HEK293 (cell line): ENCODE results near the gene ADORA3.

Experiments
- CTCF ChIA-PET: fragments of 350-600 bp; formaldehyde crosslinking; extraction: SDS; loops from one replicate; lab custom pipeline; 2021; ENCODE audit warnings: antibody characterized with exemption; lab: Yijun Ruan, JAX
- POLR2A ChIA-PET: fragments of 300-600 bp; formaldehyde crosslinking; extraction: SDS; loops from one replicate; lab custom pipeline; 2020; ENCODE audit warnings: antibody characterized with exemption, inconsistent platforms; lab: Yijun Ruan, JAX
- H3K27ac ChIP-seq: fragments of 200-500 bp; sonication (Bioruptor generic); 2 replicates; pipeline ENCODE4 v1.5.1; 2014; ENCODE audit warnings: low read depth, low read length, control low read depth, inconsistent platforms; ENCODE audit errors: extremely low read depth
- H3K36me3 ChIP-seq, 2 experiments: fragments of 200-500 bp in 1 of 2; sonication (Bioruptor generic) in 1 of 2; 1 replicate in 1 of 2; 2 replicates in 1 of 2; pipeline ENCODE4 v1.5.1; 2014 to 2017; ENCODE audit warnings: inconsistent platforms in 2 of 2, low read length in 2 of 2; ENCODE audit not compliant: control insufficient read depth in 2 of 2, insufficient read depth in 1 of 2
- H3K4me1 ChIP-seq: fragments of 200-500 bp; sonication (Bioruptor generic); 2 replicates; pipeline ENCODE4 v1.5.1; 2014; ENCODE audit warnings: mild to moderate bottlenecking, low read length, inconsistent platforms; ENCODE audit not compliant: control insufficient read depth, insufficient read depth
- H3K4me3 ChIP-seq: 2 replicates; pipeline ENCODE4 v1.5.1; 2011; ENCODE audit warnings: low read depth, mild to moderate bottlenecking, control low read depth, low read length, moderate library complexity
- H3K9me3 ChIP-seq: fragments of 200-500 bp; sonication (Bioruptor generic); 2 replicates; pipeline ENCODE4 v1.5.1; 2014; ENCODE audit warnings: low read depth, low read length, inconsistent platforms; ENCODE audit not compliant: control insufficient read depth, insufficient read depth
- IKZF3 ChIP-seq: fragments of 450-650 bp; IDR thresholded peaks from 2 replicates; pipeline ENCODE4 v1.5.0; 2018; ENCODE audit warnings: missing biosample characterization, mild to moderate bottlenecking, missing genetic modification characterization, moderate library complexity
- MYNN ChIP-seq: fragments of 450-650 bp; formaldehyde crosslinking; IDR thresholded peaks from 2 replicates; pipeline ENCODE4 v1.5.1; 2016; ENCODE audit warnings: missing biosample characterization, missing genetic modification characterization, borderline replicate concordance
- ZBTB48 ChIP-seq: fragments of 450-650 bp; formaldehyde crosslinking; IDR thresholded peaks from 2 replicates; pipeline ENCODE4 v1.5.1; 2016; ENCODE audit warnings: missing biosample characterization, missing genetic modification characterization
- ZFP3 ChIP-seq: fragments of 450-650 bp; formaldehyde crosslinking; IDR thresholded peaks from 2 replicates; pipeline ENCODE4 v1.5.1; 2016; ENCODE audit warnings: low read depth, missing biosample characterization, missing genetic modification characterization
- ZNF133 ChIP-seq: fragments of 450-650 bp; formaldehyde crosslinking; IDR thresholded peaks from 2 replicates; pipeline ENCODE4 v1.5.1; 2016; ENCODE audit warnings: missing biosample characterization, missing genetic modification characterization
- ZNF146 ChIP-seq: fragments of 450-650 bp; formaldehyde crosslinking; IDR thresholded peaks from 2 replicates; pipeline ENCODE4 v1.5.1; 2016; ENCODE audit warnings: missing biosample characterization, missing genetic modification characterization
- ZNF16 ChIP-seq: fragments of 450-650 bp; formaldehyde crosslinking; IDR thresholded peaks from 2 replicates; pipeline ENCODE4 v1.5.1; 2016; ENCODE audit warnings: low read depth, missing biosample characterization, missing genetic modification characterization
- ZNF169 ChIP-seq: fragments of 450-650 bp; formaldehyde crosslinking; IDR thresholded peaks from 2 replicates; pipeline ENCODE4 v1.5.1; 2016; ENCODE audit warnings: missing biosample characterization, missing genetic modification characterization
- ZNF211 ChIP-seq: fragments of 450-650 bp; formaldehyde crosslinking; IDR thresholded peaks from 2 replicates; pipeline ENCODE4 v1.5.1; 2016; ENCODE audit warnings: low read depth, missing biosample characterization, missing genetic modification characterization
- ZNF223 ChIP-seq: fragments of 450-650 bp; formaldehyde crosslinking; IDR thresholded peaks from 2 replicates; pipeline ENCODE4 v1.5.1; 2016; ENCODE audit warnings: missing biosample characterization, missing genetic modification characterization
- ZNF302 ChIP-seq: fragments of 450-650 bp; formaldehyde crosslinking; IDR thresholded peaks from 2 replicates; pipeline ENCODE4 v1.5.1; 2016; ENCODE audit warnings: missing biosample characterization, missing genetic modification characterization, low read depth
- ZNF335 ChIP-seq: fragments of 450-650 bp; formaldehyde crosslinking; conservative IDR thresholded peaks from 2 replicates; pipeline ENCODE4 v1.5.1; 2016; ENCODE audit warnings: missing biosample characterization, missing genetic modification characterization
- ZNF394 ChIP-seq: fragments of 450-650 bp; formaldehyde crosslinking; IDR thresholded peaks from 2 replicates; pipeline ENCODE4 v1.5.1; 2016; ENCODE audit warnings: missing biosample characterization, missing genetic modification characterization, mild to moderate bottlenecking, moderate library complexity, borderline replicate concordance
- ZNF404 ChIP-seq: fragments of 450-650 bp; formaldehyde crosslinking; IDR thresholded peaks from 2 replicates; pipeline ENCODE4 v1.5.1; 2017; ENCODE audit warnings: missing biosample characterization, missing genetic modification characterization
- ZNF530 ChIP-seq: fragments of 450-650 bp; formaldehyde crosslinking; IDR thresholded peaks from 2 replicates; pipeline ENCODE4 v1.5.1; 2016; ENCODE audit warnings: low read depth, missing biosample characterization, missing genetic modification characterization
- ZNF555 ChIP-seq: fragments of 450-650 bp; formaldehyde crosslinking; conservative IDR thresholded peaks from 2 replicates; pipeline ENCODE4 v1.5.1; 2017; ENCODE audit warnings: missing biosample characterization, mild to moderate bottlenecking, missing genetic modification characterization, inconsistent platforms
- ZNF585B ChIP-seq: fragments of 450-650 bp; formaldehyde crosslinking; IDR thresholded peaks from 2 replicates; pipeline ENCODE4 v1.5.1; 2016; ENCODE audit warnings: missing biosample characterization, missing genetic modification characterization
- ZNF600 ChIP-seq: fragments of 450-650 bp; formaldehyde crosslinking; IDR thresholded peaks from 2 replicates; pipeline ENCODE4 v1.5.1; 2016; ENCODE audit warnings: missing biosample characterization, missing genetic modification characterization
- ZNF76 ChIP-seq: fragments of 450-650 bp; formaldehyde crosslinking; IDR thresholded peaks from 2 replicates; pipeline ENCODE4; 2016; ENCODE audit warnings: low read depth, missing biosample characterization, missing genetic modification characterization, borderline replicate concordance
- ZNF791 ChIP-seq: fragments of 450-650 bp; formaldehyde crosslinking; IDR thresholded peaks from 2 replicates; pipeline ENCODE4 v1.5.1; 2016; ENCODE audit warnings: missing biosample characterization, missing genetic modification characterization
- ZNF792 ChIP-seq: fragments of 450-650 bp; formaldehyde crosslinking; IDR thresholded peaks from 2 replicates; pipeline ENCODE4 v1.5.1; 2016; ENCODE audit warnings: missing biosample characterization, missing genetic modification characterization
- ZSCAN23 ChIP-seq: fragments of 450-650 bp; formaldehyde crosslinking; IDR thresholded peaks from 2 replicates; pipeline ENCODE4 v1.5.1; 2016; ENCODE audit warnings: missing biosample characterization, missing genetic modification characterization
- ZXDB ChIP-seq: fragments of 450-650 bp; formaldehyde crosslinking; IDR thresholded peaks from 2 replicates; pipeline ENCODE4 v1.5.1; 2016; ENCODE audit warnings: missing biosample characterization, missing genetic modification characterization
- TF ChIP-seq, protein P1 (sequence below): fragments of 450-650 bp; formaldehyde crosslinking; IDR thresholded peaks from 2 replicates; pipeline ENCODE4 v1.5.1; 2017; ENCODE audit warnings: missing biosample characterization, missing genetic modification characterization
- TF ChIP-seq, protein P2 (sequence below): fragments of 450-650 bp; IDR thresholded peaks from 2 replicates; pipeline ENCODE4 v1.5.1; 2018; ENCODE audit warnings: missing biosample characterization, mild to moderate bottlenecking, missing genetic modification characterization
- TF ChIP-seq, protein P3 (sequence below): fragments of 450-650 bp; formaldehyde crosslinking; IDR thresholded peaks from 2 replicates; pipeline ENCODE4 v1.5.1; 2017; ENCODE audit warnings: missing biosample characterization, missing genetic modification characterization
- TF ChIP-seq, protein P4 (sequence below): fragments of 450-650 bp; formaldehyde crosslinking; IDR thresholded peaks from 2 replicates; pipeline ENCODE4 v1.5.1; 2016; ENCODE audit warnings: missing biosample characterization, missing genetic modification characterization

ADORA3 gene

DNA sequence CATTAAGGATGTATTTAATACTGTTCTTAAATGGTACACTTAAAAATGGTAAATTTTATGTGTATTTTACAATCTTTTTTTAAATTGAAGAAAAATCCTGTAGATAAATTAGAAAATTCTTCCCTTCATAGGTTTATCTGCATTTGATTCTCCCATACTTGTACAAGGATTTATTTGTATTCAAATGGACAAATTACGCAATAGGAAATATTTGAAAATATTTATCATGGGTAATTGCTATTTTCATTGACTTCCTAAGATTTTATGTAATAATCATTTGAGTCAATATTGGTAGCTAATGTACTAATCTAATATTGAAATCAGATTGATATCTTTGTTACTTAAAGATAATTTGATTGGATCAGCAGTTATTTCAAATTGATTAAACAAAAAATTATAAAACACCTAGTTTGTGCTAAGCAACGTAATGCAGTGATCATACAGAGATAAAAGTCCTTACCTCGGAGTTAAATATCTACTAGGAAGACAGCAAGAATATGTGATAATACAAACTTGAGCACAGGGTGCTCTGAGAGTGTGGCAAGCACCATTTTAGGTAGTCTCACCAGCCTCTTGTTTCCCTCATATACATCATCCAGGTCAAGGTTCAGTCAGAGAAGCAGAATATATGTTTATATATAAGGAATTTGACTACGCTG, 40.9 kb downstream of the ADORA3 start:
- Histone ChIP-seq H3K4me1 (peaks cover 3% of the 10 kb centered on the region; the same call in 1 of the 2 replicates), H3K9me3 (no peaks in the 10 kb centered on the region), H3K36me3 (peaks cover 22 to 54% of the 10 kb centered on the region in 2 experiments), H3K27ac (no peak overlapping the region), H3K4me3 (no peak overlapping the region)
- POLR2A ChIA-PET: no interaction called here
- CTCF ChIA-PET: interaction anchor here (0.6 to 1.5 kb wide), 4 partner anchors 9 to 992 kb away, joined by 3 to 4 read pairs (median 4); no protein-coding TSS in a partner anchor
- TF ChIP-seq ZBTB48 (tag by site-specific recombination) (no peak), ZXDB (tag by site-specific recombination) (no peak), ZNF223 (no peak), ZNF76 (tag by site-specific recombination) (no peak), MYNN (tag by site-specific recombination) (no peak), ZNF16 (no peak), ZNF133 (tag by site-specific recombination) (no peak), ZNF146 (tag by site-specific recombination) (no peak), ZNF585B (tag by site-specific recombination) (no peak), ZNF302 (tag by site-specific recombination) (no peak)
- TF ChIP-seq, protein P1, sequence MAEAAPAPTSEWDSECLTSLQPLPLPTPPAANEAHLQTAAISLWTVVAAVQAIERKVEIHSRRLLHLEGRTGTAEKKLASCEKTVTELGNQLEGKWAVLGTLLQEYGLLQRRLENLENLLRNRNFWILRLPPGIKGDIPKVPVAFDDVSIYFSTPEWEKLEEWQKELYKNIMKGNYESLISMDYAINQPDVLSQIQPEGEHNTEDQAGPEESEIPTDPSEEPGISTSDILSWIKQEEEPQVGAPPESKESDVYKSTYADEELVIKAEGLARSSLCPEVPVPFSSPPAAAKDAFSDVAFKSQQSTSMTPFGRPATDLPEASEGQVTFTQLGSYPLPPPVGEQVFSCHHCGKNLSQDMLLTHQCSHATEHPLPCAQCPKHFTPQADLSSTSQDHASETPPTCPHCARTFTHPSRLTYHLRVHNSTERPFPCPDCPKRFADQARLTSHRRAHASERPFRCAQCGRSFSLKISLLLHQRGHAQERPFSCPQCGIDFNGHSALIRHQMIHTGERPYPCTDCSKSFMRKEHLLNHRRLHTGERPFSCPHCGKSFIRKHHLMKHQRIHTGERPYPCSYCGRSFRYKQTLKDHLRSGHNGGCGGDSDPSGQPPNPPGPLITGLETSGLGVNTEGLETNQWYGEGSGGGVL: no peak
- TF ChIP-seq, protein P2, sequence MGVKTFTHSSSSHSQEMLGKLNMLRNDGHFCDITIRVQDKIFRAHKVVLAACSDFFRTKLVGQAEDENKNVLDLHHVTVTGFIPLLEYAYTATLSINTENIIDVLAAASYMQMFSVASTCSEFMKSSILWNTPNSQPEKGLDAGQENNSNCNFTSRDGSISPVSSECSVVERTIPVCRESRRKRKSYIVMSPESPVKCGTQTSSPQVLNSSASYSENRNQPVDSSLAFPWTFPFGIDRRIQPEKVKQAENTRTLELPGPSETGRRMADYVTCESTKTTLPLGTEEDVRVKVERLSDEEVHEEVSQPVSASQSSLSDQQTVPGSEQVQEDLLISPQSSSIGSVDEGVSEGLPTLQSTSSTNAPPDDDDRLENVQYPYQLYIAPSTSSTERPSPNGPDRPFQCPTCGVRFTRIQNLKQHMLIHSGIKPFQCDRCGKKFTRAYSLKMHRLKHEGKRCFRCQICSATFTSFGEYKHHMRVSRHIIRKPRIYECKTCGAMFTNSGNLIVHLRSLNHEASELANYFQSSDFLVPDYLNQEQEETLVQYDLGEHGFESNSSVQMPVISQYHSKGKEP: no peak
- TF ChIP-seq, protein P3, sequence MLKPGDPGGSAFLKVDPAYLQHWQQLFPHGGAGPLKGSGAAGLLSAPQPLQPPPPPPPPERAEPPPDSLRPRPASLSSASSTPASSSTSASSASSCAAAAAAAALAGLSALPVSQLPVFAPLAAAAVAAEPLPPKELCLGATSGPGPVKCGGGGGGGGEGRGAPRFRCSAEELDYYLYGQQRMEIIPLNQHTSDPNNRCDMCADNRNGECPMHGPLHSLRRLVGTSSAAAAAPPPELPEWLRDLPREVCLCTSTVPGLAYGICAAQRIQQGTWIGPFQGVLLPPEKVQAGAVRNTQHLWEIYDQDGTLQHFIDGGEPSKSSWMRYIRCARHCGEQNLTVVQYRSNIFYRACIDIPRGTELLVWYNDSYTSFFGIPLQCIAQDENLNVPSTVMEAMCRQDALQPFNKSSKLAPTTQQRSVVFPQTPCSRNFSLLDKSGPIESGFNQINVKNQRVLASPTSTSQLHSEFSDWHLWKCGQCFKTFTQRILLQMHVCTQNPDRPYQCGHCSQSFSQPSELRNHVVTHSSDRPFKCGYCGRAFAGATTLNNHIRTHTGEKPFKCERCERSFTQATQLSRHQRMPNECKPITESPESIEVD (tag by site-specific recombination): no peak

DNA sequence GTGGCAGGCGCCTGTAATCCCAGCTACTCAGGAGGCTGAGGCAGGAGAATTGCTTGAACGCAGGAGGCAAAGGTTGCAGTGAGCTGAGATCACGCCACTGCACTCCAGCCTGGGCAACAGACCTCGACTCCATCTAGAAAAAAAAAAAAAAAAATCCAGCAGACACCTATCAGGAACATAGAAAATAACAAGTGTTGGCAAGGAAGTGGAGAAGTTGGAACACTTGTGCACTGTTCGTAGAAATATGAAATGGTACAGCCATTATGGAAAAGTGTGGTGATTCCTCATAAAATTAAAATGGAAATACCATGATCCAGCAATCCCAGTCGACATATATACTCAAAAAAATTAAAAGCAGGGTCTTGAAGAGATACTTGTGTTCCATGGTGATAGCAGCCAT, 41.7 kb downstream of the ADORA3 start:
- POLR2A ChIA-PET: interaction anchor here (0.6 to 0.7 kb wide), 2 partner anchors 278 to 289 kb away, joined by 4 to 5 read pairs; partner anchors contain the start of gene INKA2
- Histone ChIP-seq H3K4me3 (no peak overlapping the region), H3K27ac (no peak overlapping the region), H3K9me3 (no peaks in the 10 kb centered on the region), H3K36me3 (peaks cover 26 to 58% of the 10 kb centered on the region in 2 experiments), H3K4me1 (peaks cover 3% of the 10 kb centered on the region; the same call in 1 of the 2 replicates)
- CTCF ChIA-PET: interaction anchor here (0.6 kb wide), 1 partner anchor 249 kb away, joined by 3 read pairs; no protein-coding TSS in a partner anchor
- no peak for TF ChIP-seq ZNF791 (tag by site-specific recombination)
- no peak for TF ChIP-seq ZNF394 (tag by site-specific recombination)
- no peak for TF ChIP-seq ZNF792
- TF ChIP-seq ZNF335 (tag by site-specific recombination): no peak

DNA sequence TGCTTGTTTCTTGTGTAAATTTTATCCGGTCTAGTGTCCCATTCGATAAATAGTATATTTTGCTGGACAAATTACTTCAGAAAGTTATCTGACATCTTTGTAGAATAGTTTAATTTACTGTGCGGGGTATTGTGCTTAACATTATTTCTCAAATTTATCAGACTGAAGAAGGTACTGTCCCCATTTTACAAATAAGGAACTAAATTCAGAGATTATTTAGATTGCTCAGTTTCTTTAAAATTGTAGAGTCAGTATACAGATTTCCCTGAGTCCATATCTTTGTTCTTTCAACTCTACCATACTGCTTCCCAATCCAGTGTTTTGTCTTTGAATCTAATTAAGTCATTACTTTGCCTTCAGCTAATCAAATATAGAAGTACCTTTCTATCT, 47.8 kb downstream of the ADORA3 start:
- ChIA-PET POLR2A (no interaction called here), CTCF (no interaction called here)
- Histone ChIP-seq H3K36me3 (peaks cover 42 to 94% of the 10 kb centered on the region in 2 experiments), H3K4me3 (no peak overlapping the region), H3K9me3 (no peaks in the 10 kb centered on the region), H3K4me1 (no peaks in the 10 kb centered on the region), H3K27ac (no peak overlapping the region)
- TF ChIP-seq ZNF169 (tag by site-specific recombination): no peak
- TF ChIP-seq ZNF530 (tag by site-specific recombination): no peak
- TF ChIP-seq ZNF555 (tag by site-specific recombination): no peak
- no peak for TF ChIP-seq IKZF3
- TF ChIP-seq ZNF404: no peak
- TF ChIP-seq, protein P4, sequence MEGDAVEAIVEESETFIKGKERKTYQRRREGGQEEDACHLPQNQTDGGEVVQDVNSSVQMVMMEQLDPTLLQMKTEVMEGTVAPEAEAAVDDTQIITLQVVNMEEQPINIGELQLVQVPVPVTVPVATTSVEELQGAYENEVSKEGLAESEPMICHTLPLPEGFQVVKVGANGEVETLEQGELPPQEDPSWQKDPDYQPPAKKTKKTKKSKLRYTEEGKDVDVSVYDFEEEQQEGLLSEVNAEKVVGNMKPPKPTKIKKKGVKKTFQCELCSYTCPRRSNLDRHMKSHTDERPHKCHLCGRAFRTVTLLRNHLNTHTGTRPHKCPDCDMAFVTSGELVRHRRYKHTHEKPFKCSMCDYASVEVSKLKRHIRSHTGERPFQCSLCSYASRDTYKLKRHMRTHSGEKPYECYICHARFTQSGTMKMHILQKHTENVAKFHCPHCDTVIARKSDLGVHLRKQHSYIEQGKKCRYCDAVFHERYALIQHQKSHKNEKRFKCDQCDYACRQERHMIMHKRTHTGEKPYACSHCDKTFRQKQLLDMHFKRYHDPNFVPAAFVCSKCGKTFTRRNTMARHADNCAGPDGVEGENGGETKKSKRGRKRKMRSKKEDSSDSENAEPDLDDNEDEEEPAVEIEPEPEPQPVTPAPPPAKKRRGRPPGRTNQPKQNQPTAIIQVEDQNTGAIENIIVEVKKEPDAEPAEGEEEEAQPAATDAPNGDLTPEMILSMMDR (tag by site-specific recombination): no peak
- TF ChIP-seq ZNF211 (tag by site-specific recombination): no peak
- no peak for TF ChIP-seq ZFP3 (tag by site-specific recombination)
- TF ChIP-seq ZSCAN23: no peak
- TF ChIP-seq ZNF600 (tag by site-specific recombination): no peak
